ENCODE data around the gene CIDEC. TPM values are rescaled to one million over a fixed set of nuclear protein-coding genes. Genes with fewer than 3 reads are reported as not detected.
"Not testable (repeated sequence)": the region's sequence is repeated elsewhere in the genome, so short reads cannot be mapped to it uniquely, and the experiment has no call there.

Gene CIDEC
- polyA plus RNA-seq, 1 experiment: 0.09 TPM

- Histone ChIP-seq H3K36me3 (ENCODE audit: control insufficient read depth, insufficient read depth, low read length) (no peaks in the 10 kb centered on the region), H3K4me3 (ENCODE audit: low read depth, low read length) (no peak overlapping the region), H3K27me3 (ENCODE audit: control insufficient read depth, insufficient read depth, low read length) (no peaks in the 10 kb centered on the region)
- CTCF ChIA-PET: interaction anchor here (1.3 kb wide), 1 partner anchor 33 kb away, joined by 4 read pairs; no protein-coding TSS in a partner anchor
- no peak for DNase-seq (ENCODE audit: low read depth)
- TF ChIP-seq CTCF (IDR thresholded peaks at IDR 0.05; ENCODE audit: insufficient read depth, low read depth, low read length): no peak
- POLR2A ChIA-PET: no interaction called here
Measured at GRCh38 chr3:9861201-9861600, 18.9 kb downstream of the CIDEC start.

GRCh38 chr3:9859530-9860025, 20.5 kb downstream of the CIDEC start:
- no peak for DNase-seq (ENCODE audit: low read depth)
- no peak overlapping the region for H3K4me3 ChIP-seq (ENCODE audit: low read depth, low read length)
- POLR2A ChIA-PET: no interaction called here
- TF ChIP-seq CTCF (IDR thresholded peaks at IDR 0.05; ENCODE audit: insufficient read depth, low read depth, low read length): no peak
- H3K36me3 ChIP-seq (ENCODE audit: control insufficient read depth, insufficient read depth, low read length): no peaks in the 10 kb centered on the region
- 0 out of 2 replicates have a peak, but pooled peaks cover 2% of the 10 kb centered on the region for H3K27me3 ChIP-seq (ENCODE audit: control insufficient read depth, insufficient read depth, low read length)
- CTCF ChIA-PET: no interaction called here

- ChIA-PET CTCF (interaction anchor here (0.9 to 1.3 kb wide), 2 partner anchors 10 to 91 kb away, joined by 3 read pairs; no protein-coding TSS in a partner anchor), POLR2A (interaction anchor here (0.6 kb wide), 1 partner anchor 12 kb away, joined by 4 read pairs; the partner anchor contains the start of gene RPUSD3)
- DNase-seq (ENCODE audit: low read depth): no peak
- Histone ChIP-seq H3K27me3 (ENCODE audit: control insufficient read depth, insufficient read depth, low read length) (peaks cover 5% of the 10 kb centered on the region; the same call in 1 of the 2 replicates), H3K4me3 (ENCODE audit: low read depth, low read length) (no peak overlapping the region), H3K36me3 (ENCODE audit: control insufficient read depth, insufficient read depth, low read length) (no peaks in the 10 kb centered on the region)
- TF ChIP-seq CTCF (IDR thresholded peaks at IDR 0.05; ENCODE audit: insufficient read depth, low read depth, low read length): no peak
Measured at GRCh38 chr3:9855594-9855993, 24.5 kb downstream of the CIDEC start.

- ChIA-PET POLR2A (interaction anchor here (0.6 kb wide), 1 partner anchor 16 kb away, joined by 17 read pairs; no protein-coding TSS in a partner anchor), CTCF (interaction anchor here (1.3 kb wide), 1 partner anchor 12 kb away, joined by 3 read pairs; no protein-coding TSS in a partner anchor)
- not testable (repeated sequence) for H3K27me3 ChIP-seq (ENCODE audit: control insufficient read depth, insufficient read depth, low read length); H3K36me3 ChIP-seq (ENCODE audit: control insufficient read depth, insufficient read depth, low read length); DNase-seq (ENCODE audit: low read depth); H3K4me3 ChIP-seq (ENCODE audit: low read depth, low read length)
Measured at GRCh38 chr3:9854291-9854940, 25.6 kb downstream of the CIDEC start.

GRCh38 chr3:9852528-9852927, 27.5 kb downstream of the CIDEC start:
- no peaks in the 10 kb centered on the region for H3K36me3 ChIP-seq (ENCODE audit: control insufficient read depth, insufficient read depth, low read length)
- H3K4me3 ChIP-seq (ENCODE audit: low read depth, low read length): no peak overlapping the region
- TF ChIP-seq CTCF (IDR thresholded peaks at IDR 0.05; ENCODE audit: insufficient read depth, low read depth, low read length): no peak
- peaks cover 5% of the 10 kb centered on the region; the same call in 1 of the 2 replicates for H3K27me3 ChIP-seq (ENCODE audit: control insufficient read depth, insufficient read depth, low read length)
- ChIA-PET POLR2A (no interaction called here), CTCF (no interaction called here)
- no peak for DNase-seq (ENCODE audit: low read depth)

GRCh38 chr3:9851926-9852325, 28.1 kb downstream of the CIDEC start:
- CTCF ChIA-PET; H3K36me3 ChIP-seq (ENCODE audit: control insufficient read depth, insufficient read depth, low read length); H3K27me3 ChIP-seq (ENCODE audit: control insufficient read depth, insufficient read depth, low read length); H3K4me3 ChIP-seq (ENCODE audit: low read depth, low read length); DNase-seq (ENCODE audit: low read depth): not testable (repeated sequence)
- POLR2A ChIA-PET: interaction anchor here (0.6 kb wide), 1 partner anchor 81 kb away, joined by 4 read pairs; no protein-coding TSS in a partner anchor

- DNase-seq (ENCODE audit: low read depth); H3K4me3 ChIP-seq (ENCODE audit: low read depth, low read length); CTCF ChIA-PET; H3K36me3 ChIP-seq (ENCODE audit: control insufficient read depth, insufficient read depth, low read length); H3K27me3 ChIP-seq (ENCODE audit: control insufficient read depth, insufficient read depth, low read length): not testable (repeated sequence)
- POLR2A ChIA-PET: interaction anchor here (0.6 kb wide), 1 partner anchor 81 kb away, joined by 4 read pairs; no protein-coding TSS in a partner anchor
Measured at GRCh38 chr3:9851383-9851782, 28.7 kb downstream of the CIDEC start.

Measured in BJ (cell line).